ENCODE data around the gene FAM47E.

DNA sequence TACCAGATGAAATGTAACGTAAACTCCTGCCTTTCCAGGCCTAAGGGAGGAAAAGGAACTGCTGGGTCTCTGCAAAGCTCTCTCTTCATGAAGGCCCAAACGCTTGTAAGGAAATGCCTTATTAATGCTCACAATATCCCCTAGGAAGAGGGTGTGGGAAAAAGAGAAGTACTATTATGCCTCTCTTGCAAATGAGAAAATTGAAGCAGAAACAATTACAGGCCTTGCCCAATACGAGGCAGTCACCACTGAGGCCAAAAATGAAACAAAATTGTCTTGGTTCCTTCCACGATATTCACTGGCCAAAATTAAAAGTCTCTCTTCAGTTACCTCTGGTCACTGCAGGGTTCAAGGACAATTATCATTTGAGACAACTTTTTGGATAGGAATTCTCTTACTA lies 41.1 kb upstream of the FAM47E start:
- TF ChIP-seq POLR2A (IDR thresholded peaks at IDR 0.05) (no peak), POLR2AphosphoS5 (IDR thresholded peaks at IDR 0.05) (no peak)
- TF ChIP-seq, protein P1, sequence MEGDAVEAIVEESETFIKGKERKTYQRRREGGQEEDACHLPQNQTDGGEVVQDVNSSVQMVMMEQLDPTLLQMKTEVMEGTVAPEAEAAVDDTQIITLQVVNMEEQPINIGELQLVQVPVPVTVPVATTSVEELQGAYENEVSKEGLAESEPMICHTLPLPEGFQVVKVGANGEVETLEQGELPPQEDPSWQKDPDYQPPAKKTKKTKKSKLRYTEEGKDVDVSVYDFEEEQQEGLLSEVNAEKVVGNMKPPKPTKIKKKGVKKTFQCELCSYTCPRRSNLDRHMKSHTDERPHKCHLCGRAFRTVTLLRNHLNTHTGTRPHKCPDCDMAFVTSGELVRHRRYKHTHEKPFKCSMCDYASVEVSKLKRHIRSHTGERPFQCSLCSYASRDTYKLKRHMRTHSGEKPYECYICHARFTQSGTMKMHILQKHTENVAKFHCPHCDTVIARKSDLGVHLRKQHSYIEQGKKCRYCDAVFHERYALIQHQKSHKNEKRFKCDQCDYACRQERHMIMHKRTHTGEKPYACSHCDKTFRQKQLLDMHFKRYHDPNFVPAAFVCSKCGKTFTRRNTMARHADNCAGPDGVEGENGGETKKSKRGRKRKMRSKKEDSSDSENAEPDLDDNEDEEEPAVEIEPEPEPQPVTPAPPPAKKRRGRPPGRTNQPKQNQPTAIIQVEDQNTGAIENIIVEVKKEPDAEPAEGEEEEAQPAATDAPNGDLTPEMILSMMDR (IDR thresholded peaks at IDR 0.05) = no peak

Data from prostate gland (tissue), 2 donors.